WERI-Rb-1 (cell line): Measurements from ENCODE around the gene TYSND1.

Source experiments
- DNase-seq: peaks from one replicate; pipeline ENCODE4 v3.0.0-alpha.2; 2020
- H3K27ac ChIP-seq: fragments of 250-450 bp; sonication (Bioruptor Pico); 2 replicates; pipeline ENCODE4 v1.5.1; 2020; ENCODE audit warnings: mild to moderate bottlenecking, moderate library complexity
- H3K27me3 ChIP-seq: fragments of 250-450 bp; sonication (Bioruptor Pico); 2 replicates; pipeline ENCODE4 v1.5.1; 2021; ENCODE audit warnings: mild to moderate bottlenecking, low read depth, moderate library complexity; ENCODE audit not compliant: insufficient read depth, severe bottlenecking
- H3K36me3 ChIP-seq: fragments of 250-450 bp; sonication (Bioruptor Pico); 2 replicates; pipeline ENCODE4 v1.5.1; 2020; ENCODE audit warnings: mild to moderate bottlenecking, moderate library complexity
- H3K4me3 ChIP-seq: 2 replicates; pipeline ENCODE4 v1.5.1; 2011; ENCODE audit warnings: low read depth, mild to moderate bottlenecking, control low read depth, low read length
- H3K9me3 ChIP-seq: fragments of 250-450 bp; sonication (Bioruptor Pico); 2 replicates; pipeline ENCODE4 v1.5.1; 2021; ENCODE audit warnings: mild to moderate bottlenecking, moderate library complexity; ENCODE audit not compliant: severe bottlenecking
- TF ChIP-seq, protein P1 (sequence below): IDR thresholded peaks from 2 replicates; pipeline ENCODE4 v1.5.1; 2011; ENCODE audit warnings: low read depth, mild to moderate bottlenecking, control low read depth, inconsistent platforms, low read length

The TYSND1 gene

DNA sequence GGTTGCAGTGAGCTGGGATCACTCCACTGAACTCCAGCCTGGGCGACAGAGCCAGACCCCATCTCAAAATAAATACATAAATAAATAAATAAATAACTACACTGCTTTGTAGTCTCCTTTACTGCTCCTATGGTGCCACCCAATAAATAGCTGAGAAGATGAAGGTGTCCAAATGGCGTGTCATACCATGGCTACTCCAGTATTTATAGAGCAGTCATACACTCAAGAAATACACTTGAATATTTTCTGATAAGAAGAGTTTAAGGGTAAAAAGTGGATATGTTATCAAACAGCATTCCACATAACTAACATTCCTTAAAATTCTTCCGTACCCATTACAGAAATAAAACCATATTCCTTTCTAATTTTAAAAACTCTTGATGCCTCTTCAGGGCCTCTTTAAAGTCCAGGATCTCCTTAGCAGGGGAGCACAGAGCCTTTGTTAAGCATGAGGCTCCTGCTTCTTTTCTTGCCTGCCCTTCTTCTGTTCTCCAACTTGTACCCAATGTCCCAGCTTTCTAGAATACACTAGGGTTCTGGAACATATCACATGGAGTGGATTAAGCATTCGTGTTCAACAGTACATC is 31.7 kb upstream of the TYSND1 start:
- no peak overlapping the region for H3K4me3 ChIP-seq

DNA sequence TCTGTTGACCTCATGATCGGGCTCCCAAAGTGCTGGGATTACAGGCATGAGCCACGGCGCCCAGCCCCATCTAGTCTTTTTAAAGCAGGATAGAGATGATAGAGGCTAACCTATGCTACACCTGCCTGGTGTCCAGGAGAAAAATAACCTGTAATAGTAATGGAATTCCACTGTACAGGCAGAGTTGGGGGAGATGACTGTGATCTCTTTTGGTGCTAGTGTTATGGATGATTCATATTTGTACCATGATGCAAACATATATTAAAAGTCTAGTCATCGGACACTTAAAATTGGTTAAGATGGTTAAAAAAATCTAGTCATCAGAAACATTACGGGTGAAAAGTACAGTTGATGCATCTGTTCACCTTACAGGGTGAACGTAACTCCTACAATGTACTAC is 29.9 kb upstream of the TYSND1 start:
- no peak for DNase-seq

More for the DNA sequence above, 31.7 kb upstream of the TYSND1 start:
- TF ChIP-seq, protein P1, sequence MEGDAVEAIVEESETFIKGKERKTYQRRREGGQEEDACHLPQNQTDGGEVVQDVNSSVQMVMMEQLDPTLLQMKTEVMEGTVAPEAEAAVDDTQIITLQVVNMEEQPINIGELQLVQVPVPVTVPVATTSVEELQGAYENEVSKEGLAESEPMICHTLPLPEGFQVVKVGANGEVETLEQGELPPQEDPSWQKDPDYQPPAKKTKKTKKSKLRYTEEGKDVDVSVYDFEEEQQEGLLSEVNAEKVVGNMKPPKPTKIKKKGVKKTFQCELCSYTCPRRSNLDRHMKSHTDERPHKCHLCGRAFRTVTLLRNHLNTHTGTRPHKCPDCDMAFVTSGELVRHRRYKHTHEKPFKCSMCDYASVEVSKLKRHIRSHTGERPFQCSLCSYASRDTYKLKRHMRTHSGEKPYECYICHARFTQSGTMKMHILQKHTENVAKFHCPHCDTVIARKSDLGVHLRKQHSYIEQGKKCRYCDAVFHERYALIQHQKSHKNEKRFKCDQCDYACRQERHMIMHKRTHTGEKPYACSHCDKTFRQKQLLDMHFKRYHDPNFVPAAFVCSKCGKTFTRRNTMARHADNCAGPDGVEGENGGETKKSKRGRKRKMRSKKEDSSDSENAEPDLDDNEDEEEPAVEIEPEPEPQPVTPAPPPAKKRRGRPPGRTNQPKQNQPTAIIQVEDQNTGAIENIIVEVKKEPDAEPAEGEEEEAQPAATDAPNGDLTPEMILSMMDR = no peak
- peaks cover 16% of the 10 kb centered on the region for H3K9me3 ChIP-seq
- H3K36me3 ChIP-seq = no peaks in the 10 kb centered on the region
- no peak for DNase-seq
- no peaks in the 10 kb centered on the region for H3K27me3 ChIP-seq
- H3K27ac ChIP-seq = no peak overlapping the region

DNA sequence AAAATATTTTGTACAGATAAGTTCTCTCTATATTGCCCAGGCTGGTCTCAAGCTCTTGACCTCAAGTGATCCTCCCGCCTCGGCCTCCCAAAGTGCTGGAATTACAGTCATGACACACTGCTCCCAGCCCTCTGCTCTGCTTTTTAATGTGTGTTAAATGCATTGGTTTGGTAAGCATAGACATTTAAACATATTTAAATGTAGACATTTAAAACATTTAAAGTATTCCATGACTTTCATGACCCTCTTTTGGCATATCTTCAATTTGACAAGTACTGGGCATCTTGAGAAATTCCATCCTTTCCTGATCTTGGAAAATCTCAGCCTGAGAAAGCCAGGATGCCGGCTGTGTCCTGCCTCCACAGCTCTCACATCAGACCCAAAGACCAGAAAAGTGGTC is 29.0 kb upstream of the TYSND1 start:
- TF ChIP-seq, protein P1 = no peak
- Histone ChIP-seq H3K9me3 (peaks cover 19% of the 10 kb centered on the region), H3K27ac (no peak overlapping the region), H3K4me3 (no peak overlapping the region), H3K36me3 (no peaks in the 10 kb centered on the region), H3K27me3 (no peaks in the 10 kb centered on the region)
- no peak for DNase-seq

More for the DNA sequence above, 29.9 kb upstream of the TYSND1 start:
- Histone ChIP-seq H3K27ac (no peak overlapping the region), H3K4me3 (no peak overlapping the region), H3K9me3 (peaks cover 16% of the 10 kb centered on the region), H3K27me3 (no peaks in the 10 kb centered on the region), H3K36me3 (no peaks in the 10 kb centered on the region)
- TF ChIP-seq, protein P1 = no peak

DNA sequence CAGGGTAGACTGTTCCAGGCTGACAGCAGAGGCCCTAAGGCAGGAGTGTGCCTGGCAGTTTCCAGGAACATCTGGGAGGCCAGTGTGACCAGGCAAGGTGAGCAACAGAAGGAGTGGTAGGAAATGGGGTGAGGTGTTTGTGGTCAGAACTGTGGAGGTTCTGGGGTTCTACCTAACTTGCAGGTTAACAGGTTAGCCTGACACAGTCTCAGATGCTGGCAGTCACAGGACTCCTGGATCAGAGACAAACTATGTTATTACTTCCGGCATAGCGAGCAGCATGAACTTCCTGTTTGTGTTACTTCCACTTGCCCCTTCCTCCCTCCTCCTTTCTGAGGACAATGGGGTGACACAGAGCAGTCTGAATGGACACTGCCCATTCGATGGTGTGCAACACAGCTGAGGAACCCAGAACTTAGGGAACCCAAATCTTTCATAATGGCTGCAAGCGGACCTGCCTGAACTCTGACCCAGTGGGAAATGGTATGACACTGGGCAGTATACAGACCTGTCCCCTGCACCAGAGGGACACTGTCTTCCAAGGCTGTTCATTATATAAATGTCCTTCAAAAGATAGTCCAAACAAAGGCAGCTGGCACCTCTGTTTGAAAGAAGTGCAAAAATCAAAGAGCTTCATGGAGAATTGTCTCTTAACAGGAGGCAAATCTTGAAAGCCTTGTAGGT is 27.7 kb upstream of the TYSND1 start:
- H3K4me3 ChIP-seq = no peak overlapping the region
- no peaks in the 10 kb centered on the region for H3K27me3 ChIP-seq
- peaks cover 7% of the 10 kb centered on the region for H3K9me3 ChIP-seq
- TF ChIP-seq, protein P1 = no peak
- H3K36me3 ChIP-seq = no peaks in the 10 kb centered on the region
- H3K27ac ChIP-seq = no peak overlapping the region
- no peak for DNase-seq

DNA sequence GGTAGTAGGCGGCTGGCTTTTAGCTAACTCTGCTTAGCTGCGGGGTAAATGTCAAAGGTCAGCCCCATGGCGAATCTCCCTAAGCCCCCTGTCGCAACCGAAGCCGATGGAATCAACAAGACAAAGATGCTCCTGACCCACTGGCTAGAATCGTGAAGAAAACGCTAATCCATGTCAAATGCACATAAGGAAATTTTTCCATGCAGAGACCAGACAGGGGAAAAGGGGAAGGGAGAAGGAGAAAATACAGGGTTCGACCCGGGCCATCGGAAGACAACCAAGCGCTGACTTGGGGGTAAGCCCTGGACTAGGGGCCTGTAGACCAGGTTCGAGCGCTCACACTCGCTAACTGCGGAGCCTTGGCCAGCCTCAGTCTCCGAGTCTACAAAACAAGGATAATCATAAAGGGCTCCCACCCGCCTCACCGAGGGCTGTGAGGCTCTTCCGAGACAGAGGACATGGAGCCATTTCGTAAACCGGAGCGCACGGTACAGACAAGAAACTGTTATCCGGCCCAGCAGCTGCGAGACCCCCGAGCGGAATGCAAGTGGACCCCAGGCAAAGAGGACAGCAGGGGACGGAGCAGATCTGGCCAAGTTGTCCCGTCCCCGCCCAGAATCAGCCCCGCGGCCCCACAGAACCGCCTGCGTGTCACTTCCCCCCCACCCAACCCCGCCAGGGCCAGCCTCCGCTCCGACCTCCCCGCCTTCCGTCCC is 23.3 kb upstream of the TYSND1 start:
- Histone ChIP-seq H3K9me3 (peaks cover 3% of the 10 kb centered on the region), H3K27me3 (no peaks in the 10 kb centered on the region), H3K36me3 (peaks cover 22% of the 10 kb centered on the region), H3K27ac (peak overlapping the region; percentile 93), H3K4me3 (peak overlapping the region; percentile 85)
- no peak for DNase-seq
- TF ChIP-seq, protein P1 = no peak
